SIG-M5 treated with dmso at 0.1 percent for 504 hours (cell line): ENCODE data around the gene MYOZ2.

Experiments
- DNase-seq: peaks from one replicate; lab custom pipeline; 2025; ENCODE audit not compliant: unreplicated experiment; lab: John Stamatoyannopoulos, UW

MYOZ2 gene

DNA sequence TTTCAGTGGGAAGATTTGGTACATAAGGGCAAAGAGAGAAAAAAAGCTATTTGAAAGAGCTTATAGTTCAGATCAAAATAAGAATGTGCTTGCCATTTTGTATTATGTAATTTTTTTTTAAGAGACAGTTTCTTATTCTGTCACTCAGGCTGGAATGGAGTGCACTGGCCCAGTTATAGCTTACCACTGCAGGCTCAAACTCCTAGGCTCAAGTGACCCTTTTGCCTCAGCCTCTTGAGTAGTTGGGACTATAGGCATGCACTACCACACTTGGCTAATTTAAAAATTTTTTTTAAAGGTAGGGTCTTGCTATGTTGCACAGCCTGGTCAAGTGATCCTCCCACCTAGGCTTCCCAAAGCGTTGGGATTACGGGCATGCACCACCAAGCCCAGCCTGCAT, 54.7 kb downstream of the MYOZ2 start:
- no peak for DNase-seq

DNA sequence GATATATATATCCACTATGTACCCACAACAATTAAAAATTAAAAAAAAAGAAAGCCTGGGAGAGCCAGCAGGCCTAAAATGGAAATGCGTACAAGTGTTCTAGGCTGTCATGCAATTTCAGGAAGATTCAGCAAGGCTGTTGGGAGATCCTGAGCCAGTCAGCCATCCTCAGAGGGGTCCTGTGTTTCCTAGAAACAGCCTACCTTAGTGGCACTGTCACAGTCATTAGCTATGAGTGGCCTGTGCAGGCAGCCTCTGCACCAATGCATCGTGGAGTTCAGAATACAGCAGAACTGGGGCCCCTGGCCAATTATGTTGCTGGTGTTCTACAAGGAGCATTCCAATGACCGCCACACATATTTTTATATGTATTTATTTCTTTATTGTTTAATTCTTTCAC, 55.9 kb downstream of the MYOZ2 start:
- no peak for DNase-seq

DNA sequence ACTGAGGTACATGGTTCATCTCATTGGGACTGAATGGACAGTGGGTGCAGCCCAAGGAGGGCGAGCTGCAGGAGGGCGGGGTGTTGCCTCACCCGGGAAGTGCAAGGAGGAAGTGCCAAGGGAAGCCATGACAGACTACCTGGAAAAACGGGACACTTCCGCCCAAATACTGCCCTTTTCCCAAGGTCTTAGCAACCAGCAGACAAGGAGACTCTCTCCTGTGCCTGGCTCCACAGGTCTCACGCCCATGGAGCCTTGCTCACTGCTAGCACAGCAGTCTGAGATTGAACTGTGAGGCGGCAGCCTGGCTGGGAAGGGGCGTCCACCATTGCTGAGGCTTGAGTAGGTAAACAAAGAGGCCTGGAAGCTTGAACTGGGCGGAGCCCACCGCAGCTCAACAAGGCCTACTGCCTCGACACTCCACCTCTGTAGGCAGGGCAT, 62.2 kb downstream of the MYOZ2 start:
- no peak for DNase-seq

DNA sequence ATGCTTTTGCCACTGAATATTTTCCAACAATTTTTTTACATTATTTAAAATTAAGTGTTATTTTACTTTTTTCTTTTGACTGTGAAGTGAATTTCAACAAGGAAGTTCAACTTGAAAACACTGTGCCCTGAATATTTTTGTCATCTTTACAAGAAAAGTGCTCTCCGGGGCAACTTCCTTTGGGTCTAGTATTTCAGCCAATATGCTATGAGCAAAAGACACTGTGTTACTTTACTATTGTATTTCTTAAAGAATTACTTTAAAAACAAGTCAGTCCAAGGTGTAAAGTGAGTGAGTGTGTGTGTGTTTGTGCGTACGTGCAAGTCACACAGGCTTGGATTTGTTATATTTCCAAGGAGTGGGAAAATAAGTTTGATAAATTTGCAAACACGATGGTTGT, 69.3 kb downstream of the MYOZ2 start:
- DNase-seq = no peak

DNA sequence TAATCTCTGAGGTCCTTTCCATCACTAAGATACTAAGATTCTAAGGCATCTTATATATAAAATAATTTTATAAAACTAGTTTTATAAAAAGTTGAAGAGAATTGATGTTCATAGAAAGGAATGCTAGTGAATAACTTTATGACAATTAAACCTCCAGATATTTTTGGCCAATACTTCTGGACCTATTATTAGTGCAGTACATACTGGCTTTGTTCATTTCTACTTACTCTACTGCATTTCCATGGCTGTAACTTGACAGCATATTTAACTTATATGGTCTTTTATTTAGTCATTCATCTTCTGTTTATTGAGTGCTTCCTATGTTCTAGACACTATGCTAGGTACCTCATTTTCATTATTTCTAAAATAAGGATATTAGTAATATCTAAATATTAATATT, 70.1 kb downstream of the MYOZ2 start:
- DNase-seq = no peak

DNA sequence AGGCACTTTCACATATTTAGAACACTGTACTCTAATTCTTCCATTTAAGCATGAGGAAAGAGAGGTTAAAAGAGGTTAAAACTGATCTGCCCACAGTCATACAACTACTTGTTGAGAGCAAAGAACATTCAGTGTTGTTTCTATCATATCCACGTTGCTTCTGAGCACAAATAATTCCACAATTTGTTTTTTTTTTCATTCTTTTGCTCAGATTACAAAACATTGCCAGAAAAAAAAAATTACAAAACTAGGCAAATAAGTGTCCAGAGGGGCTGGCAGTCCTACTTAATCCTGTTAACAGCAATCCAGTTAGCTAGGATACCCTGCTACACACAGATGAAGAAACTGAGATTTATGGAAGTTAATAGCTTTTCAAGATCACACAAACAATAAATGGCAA, 70.5 kb downstream of the MYOZ2 start:
- no peak for DNase-seq

DNA sequence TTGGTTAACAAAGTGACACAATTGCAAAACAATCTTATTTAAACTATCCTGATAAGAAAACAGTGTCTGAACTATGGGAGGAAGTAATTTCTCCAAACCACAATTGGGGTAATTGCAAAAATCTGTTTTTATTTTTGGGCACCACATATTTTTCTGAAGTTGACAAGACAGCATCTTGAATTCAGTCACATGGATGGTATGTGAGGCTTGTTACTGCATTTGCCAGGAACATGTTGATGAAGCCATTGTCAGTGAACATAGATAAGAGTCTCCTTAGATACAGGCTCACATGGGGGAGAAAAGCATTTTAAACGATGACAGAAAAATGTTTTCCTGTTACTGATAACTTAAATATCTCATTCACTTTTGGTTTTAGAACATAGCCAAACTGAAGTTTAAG, 71.4 kb downstream of the MYOZ2 start:
- DNase-seq = no peak

DNA sequence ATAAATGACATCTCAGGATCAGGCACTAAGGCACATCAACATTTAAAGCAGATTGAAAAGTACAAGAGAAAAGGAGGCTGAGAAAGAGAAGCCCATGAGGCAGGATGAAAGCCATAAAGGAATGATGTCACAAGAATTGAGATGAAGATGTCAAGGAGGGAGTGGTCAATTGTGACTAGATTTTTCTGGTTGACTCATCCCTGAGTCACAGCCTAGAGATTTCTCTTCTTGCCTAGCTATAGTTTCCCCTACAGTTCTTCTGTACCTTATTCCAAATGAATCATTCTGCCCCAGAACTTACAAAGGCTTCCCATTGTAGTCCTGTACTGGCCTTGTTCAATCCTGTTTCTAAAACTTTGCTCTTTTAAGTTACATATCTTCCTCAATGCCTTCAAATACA, 73.4 kb downstream of the MYOZ2 start:
- DNase-seq = peak; percentile 86

DNA sequence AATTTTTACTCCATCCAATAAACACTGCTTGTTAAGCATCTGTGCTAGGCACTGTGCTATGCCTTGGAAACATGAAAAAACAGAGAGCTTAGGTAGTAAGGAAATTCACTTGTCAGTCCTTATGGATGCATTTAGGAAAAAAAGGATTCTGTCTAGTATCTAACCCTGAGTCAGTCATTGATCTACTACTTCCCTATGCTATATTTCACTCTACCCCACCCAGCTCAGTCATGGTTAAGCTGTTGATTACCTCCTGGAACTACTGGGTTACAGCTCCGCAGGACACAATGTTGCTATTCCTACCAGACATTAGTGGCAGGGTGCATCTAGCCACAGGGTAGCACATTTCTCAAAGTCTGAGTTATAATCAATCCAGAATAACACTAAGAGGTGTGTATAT, 74.0 kb downstream of the MYOZ2 start:
- DNase-seq = no peak

DNA sequence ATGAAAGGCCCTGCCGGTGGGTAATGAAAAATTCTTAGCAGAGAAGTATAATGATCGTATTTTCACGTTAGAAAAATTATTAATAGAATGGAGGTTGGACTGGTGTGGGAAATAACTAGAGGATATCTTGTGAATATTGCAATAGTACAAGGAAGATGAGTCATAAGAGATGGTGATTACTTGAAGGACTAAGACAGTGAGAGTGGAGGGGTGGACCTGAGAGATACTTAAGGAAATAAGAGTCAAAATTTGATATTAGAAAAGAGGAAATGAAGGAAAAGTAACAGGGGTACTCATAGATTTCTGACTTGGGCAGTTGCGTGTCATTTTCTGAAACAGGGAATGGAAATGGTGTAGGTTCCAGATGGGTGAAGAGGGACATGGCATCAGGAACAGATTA, 75.1 kb downstream of the MYOZ2 start:
- DNase-seq = peak; percentile 30

DNA sequence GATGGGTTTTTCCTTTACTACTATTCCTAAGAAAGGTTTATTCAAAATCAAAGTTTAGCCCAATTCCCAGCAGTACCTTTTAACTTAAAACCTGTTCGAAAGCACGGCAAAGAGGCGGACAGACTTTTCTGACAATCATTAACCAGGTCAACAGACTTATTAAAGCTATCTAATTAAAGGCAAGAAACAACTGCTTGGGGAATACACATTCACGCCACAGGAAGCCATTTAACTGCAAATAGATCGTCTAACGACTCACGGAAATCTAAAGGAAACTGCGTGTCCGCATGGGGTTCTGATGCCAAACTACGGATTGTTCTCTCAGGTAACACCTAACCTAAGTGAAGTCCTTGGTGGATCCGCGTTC, 76.2 kb downstream of the MYOZ2 start:
- DNase-seq = peak; percentile 61

DNA sequence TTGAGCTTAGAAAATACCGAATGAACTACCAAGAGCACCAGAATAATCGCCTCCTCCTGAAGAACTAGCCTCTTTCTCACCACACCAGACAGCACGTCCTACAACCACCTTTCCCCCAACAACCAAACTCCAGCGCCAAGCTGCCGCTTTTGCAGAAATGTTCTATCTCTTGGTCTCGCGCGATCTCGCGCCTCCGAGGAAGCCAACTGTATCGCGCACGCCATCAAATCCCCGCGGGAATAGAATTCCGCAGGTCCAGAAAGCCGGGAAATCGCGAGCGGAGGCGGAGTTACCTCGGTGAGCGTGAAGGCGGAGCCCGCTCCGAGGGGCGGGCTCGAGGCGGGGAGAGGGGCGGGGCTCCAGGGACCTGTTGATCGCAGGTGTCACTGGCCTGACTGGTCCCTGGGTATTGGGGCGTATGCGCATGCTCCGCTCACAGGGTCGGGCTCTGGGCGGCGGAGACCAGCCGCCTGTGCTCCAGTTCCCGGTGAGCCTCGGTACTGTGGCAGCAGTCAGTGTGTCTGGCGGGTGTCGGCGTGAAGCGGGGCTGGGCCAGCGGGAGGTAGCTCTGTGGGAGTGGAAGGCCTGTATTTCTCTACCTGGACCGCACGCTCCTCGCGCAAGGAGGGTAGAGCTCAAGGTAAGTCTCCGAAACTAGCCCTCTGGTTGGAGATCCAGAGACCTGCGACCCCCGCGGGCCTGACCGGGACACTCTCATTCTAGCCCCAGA, 76.8 kb downstream of the MYOZ2 start, which contains the start of gene USP53:
USP53 (plus strand) TSS at position 480 of the 730 bp plus-strand sequence. CDS start 27,047 bp downstream, outside the sequence.
- DNase-seq = peak; percentile 90

DNA sequence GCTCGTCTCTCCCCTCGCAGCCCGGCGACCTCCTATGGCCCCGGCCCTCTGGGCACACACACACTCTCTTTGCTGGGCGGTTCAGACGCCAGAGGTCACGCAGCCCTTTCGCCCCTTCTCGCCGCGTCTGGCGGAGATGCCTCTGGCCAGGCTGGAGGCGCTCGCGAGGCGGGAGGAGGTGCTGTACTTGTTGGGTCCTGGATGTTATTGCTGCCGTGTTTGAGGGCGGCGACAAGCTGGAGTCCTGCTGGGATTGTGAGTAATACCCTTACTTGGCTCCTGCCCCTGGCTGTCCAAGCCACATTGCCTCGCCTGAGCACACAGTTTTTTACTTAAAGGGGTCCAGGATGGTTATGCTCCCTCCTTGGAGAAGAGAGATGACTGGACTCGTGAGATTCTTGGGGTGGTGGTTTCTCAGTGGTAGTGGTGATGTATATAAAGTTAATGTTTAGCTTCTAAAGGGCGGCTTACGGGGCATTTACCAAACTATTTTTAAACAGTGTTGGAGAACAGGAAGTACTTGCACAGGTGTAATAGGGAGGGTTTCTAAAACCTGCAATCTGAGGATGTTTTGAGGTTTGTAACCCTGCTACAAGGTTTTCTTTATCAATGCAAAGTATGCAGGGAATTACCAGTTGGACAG, 77.5 kb downstream of the MYOZ2 start:
- peak; percentile 89 for DNase-seq

DNA sequence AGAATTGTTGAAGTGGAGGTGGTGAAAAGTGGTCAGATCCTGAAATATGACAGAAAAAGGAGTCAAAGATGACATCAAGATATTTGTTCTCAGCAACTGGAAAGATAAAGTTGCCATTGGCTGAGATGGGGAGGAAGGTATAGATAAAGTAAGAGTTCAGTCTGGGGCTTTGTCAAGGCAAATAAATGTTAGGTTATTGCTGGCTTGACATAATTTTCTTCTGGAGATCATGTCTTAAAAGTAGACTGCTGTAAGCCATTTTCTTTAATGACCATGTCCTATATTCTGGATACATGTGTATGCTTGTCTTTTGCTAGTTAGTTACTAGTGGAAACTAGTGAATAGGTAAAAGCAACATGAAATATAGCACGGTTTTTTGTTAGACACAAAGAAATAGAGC, 82.5 kb downstream of the MYOZ2 start:
- DNase-seq = no peak

DNA sequence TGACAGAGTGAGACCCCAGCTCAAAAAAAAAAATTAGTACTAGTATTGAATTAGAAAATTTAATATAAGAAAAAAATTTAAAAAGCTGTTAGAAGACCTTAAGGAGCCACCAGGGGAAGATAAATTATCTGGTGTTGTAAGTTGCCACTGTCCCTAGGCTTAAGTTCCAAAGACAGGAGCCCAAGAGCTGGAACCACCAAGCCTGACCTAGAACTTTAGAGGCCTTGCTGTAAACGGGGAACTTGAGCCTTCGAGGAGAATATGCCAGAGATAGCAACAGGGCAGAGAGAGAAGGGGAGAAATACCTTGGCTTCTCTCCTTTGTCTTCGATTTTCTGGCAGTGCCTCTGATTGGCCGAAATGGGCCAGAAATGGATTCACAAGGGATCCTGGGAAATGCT, 85.8 kb downstream of the MYOZ2 start:
- no peak for DNase-seq

DNA sequence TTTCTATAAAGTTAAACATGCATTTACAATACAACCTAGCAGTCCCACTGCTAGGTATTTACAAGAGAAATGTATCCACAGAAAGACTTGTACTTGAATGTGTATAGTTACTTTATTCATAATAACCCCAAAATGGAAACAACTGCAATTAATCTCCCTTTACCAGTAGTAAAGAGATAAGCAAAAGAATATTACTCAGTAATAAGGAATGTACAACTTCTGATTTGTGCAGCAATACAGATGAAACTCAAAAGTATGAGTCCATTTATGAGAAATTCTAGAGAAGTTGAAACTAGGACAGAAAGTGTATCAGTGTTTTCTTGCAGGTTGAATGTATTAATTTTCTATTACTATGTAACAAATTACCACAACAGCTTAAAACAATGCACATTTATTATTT, 92.1 kb downstream of the MYOZ2 start:
- DNase-seq = no peak

DNA sequence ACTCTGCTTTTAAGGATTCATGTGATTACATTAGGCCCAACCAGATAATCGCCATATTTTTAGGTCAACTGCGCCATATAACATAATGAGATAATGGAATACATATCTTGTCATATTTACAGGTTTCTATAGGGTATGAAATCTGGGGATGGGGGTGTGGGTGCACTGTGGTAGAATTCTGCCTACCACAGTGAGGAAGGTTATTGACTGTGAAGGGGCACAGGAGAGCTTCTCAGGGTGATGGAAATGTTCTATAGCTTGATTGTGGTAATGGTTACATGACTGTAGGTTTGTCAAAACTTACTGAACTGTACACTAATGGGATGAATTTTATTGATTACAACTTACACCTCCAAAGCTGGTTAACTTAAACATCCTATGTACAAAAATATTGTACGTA, 92.8 kb downstream of the MYOZ2 start:
- no peak for DNase-seq

DNA sequence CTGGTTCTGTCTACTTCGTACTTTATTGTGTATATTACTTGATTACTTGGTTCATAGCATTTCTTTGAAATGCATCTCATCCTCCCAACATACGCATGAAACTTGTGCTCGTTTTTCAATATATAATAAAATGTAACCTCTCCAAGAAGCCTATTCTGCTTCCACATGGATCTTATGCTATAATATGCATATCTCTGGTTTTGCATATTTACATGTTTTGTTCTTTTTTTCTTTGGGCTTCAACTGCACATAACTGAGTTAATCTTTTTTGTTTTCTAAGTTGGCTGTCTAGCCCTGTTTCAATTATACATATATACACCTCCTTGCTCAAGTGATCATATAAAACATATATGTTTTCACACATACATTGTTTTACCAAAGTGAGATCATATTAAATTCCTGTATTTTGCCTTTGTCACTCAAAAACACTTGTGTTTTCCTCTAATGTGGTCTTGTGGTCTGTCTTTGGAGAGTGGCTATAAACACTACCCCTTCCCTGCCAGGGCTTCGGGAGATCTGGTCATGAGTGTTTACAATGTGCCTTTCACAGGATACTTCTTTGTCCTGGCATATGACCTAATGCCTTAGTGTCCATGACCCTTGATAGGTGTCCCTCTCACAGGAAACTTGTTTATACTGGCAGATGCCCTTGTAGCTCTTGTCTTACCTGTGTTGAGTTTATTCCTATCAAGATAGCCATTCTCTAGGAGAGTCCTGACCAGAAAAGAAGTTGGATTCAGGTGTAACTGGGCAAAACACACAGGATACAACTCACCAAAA, 94.5 kb downstream of the MYOZ2 start:
- no peak for DNase-seq

DNA sequence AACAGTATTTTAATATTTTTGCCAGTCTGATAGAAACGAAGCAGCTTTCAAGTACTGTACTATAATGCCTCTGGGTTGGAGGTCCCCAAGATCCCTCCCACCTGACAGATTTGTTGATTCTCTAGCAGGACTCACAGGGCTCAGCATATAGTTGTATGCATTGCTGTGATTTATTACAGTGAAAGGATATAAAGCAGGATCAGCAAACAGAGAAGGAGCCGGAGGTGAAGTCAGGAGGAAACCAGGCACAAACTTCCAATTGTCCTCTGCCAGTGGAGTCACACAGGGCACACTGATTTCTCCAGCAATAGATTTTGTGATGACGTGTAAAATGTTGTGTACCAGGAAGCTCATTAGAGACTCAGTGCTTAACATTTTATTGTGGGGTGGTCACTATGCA, 95.9 kb downstream of the MYOZ2 start:
- DNase-seq = no peak

DNA sequence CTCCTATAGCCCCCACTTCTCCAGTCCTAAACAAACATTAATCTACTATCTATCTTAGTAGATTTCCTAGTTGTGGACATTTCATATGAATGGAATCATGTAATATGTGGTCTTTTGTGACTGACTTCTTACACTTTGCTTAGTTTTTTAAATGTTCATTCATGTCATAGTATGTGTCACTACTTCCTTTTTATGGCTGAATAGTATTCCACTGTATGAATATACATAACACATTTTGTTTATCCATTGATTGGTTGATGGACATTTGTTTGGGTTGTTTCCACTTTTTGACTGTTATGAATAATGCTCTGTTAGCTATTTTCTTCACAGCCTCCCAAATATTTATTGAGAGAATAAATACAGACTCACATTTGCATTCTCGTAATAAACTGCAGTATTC, 96.7 kb downstream of the MYOZ2 start:
- no peak for DNase-seq

DNA sequence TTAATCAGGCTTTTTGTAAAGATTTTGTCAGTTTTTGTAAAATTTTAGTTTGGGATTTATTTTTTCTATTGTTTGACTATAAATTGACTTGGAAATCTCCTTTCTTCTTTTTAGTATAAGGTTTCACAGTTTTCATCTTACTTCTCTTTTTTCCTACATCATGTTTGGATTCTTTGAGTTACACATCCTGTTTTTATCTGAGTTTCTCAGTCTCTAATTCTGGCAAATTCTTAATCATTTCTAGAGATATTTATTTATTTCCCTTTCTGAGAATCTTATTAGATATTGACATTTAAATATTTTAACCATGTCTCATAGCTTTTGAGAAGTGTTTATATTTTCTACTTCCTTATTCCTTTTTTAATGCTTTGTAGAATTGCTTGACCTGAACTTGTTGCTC, 97.6 kb downstream of the MYOZ2 start:
- peak; percentile 31 for DNase-seq

DNA sequence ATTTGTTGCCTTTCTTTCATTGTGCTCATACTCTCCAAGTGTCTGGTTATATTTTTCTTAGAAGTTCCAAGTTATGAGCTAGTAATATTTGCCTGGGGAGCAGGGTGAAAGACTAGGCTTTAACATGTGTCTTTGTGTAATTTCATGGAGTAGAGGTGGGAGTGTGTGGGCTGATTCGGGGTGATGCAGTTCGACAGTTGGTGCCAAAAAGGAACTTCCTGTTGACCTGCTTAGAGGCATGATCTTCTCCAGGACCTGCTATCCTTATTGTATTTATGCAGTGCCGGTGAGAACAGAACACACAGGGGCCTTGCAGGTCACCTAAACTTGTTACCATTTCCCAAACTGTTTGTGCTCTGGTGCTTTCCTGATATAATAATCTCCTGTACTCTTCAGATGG, 98.1 kb downstream of the MYOZ2 start:
- DNase-seq = no peak
